SU-DHL-6 (cell line): ENCODE measurements around the gene LSM3.

Experiments used
- EZH2phosphoT487 ChIP-seq: fragments of 200-600 bp; sonication (generic), shearing (Covaris generic); conservative IDR thresholded peaks from 2 replicates; pipeline ENCODE4 v1.6.1; 2018; ENCODE audit warnings: mild to moderate bottlenecking, antibody characterized with exemption, low read length, moderate library complexity, mixed read lengths
- TF ChIP-seq, protein P1 (sequence below): fragments of 200-600 bp; sonication (generic); IDR thresholded peaks from one replicate; pipeline ENCODE4 v1.5.1; 2017; ENCODE audit warnings: antibody characterized with exemption, mild to moderate bottlenecking, low read length, moderate library complexity; ENCODE audit not compliant: insufficient read depth, poor library complexity, severe bottlenecking

DNA sequence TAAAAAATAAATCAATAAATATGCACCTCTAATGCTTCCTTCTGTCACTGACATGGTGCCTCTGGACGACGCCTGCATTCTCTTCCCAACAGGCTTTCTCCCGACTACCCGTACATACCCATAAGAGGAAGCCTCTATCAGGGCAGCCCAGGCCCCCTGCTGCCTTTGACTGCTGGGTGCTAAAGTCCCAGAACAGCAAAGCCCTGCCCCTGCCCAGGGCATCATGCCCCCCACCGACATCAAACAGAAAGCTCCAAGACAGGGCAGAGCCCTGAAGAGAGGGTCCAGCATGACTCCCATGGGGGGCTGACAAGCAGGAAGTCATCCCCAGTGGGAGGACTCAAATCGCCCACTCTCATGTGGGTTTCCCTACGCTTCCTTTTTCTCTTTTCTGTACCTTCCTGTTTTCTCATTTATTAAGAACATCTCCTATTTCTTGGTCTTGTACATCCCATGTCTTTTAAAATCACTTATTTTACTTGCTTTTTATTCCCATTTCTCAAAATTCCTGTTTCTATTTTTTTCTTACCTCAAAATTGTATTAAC, 23.6 kb upstream of the LSM3 start:
- TF ChIP-seq, protein P1, sequence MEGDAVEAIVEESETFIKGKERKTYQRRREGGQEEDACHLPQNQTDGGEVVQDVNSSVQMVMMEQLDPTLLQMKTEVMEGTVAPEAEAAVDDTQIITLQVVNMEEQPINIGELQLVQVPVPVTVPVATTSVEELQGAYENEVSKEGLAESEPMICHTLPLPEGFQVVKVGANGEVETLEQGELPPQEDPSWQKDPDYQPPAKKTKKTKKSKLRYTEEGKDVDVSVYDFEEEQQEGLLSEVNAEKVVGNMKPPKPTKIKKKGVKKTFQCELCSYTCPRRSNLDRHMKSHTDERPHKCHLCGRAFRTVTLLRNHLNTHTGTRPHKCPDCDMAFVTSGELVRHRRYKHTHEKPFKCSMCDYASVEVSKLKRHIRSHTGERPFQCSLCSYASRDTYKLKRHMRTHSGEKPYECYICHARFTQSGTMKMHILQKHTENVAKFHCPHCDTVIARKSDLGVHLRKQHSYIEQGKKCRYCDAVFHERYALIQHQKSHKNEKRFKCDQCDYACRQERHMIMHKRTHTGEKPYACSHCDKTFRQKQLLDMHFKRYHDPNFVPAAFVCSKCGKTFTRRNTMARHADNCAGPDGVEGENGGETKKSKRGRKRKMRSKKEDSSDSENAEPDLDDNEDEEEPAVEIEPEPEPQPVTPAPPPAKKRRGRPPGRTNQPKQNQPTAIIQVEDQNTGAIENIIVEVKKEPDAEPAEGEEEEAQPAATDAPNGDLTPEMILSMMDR: no peak
- TF ChIP-seq EZH2phosphoT487: no peak
